ENCODE measurements around the gene HMCN2. TPM values are rescaled to one million over a fixed set of nuclear protein-coding genes. Genes with fewer than 3 reads are reported as not detected.

Gene HMCN2
- total RNA-seq, 6 donors from 2014 or later, result 0.76 to 7.3 (median 1.5) TPM

- no peaks in the 10 kb centered on the region for H3K36me3 ChIP-seq
- TF ChIP-seq EP300 (IDR thresholded peaks at IDR 0.05) (no peak), CTCF (IDR thresholded peaks at IDR 0.05) (no peak), POLR2AphosphoS5 (IDR thresholded peaks at IDR 0.05) (no peak), POLR2A (IDR thresholded peaks at IDR 0.05) (no peak)
- no peak for ATAC-seq (ENCODE audit: low FRiP score in 2 of 2)
- H3K4me1 ChIP-seq, result no peaks in the 10 kb centered on the region
- H3K27me3 ChIP-seq, result no peaks in the 10 kb centered on the region
- no peak overlapping the region for H3K27ac ChIP-seq
- H3K9me3 ChIP-seq, result no peaks in the 10 kb centered on the region
- 81 to 83% methylated on average over 21 of the region's 21 CpGs for WGBS, 2 donors
- H3K4me3 ChIP-seq, result no peak overlapping the region
- DNase-seq, result no peak
These were observed 41.5 kb downstream of the HMCN2 start for GRCh38 chr9:130306823-130307666.

GRCh38 chr9:130307667-130307943 lies 42.0 kb downstream of the HMCN2 start:
- Histone ChIP-seq H3K4me1 (no peaks in the 10 kb centered on the region), H3K9me3 (no peaks in the 10 kb centered on the region), H3K36me3 (no peaks in the 10 kb centered on the region), H3K27me3 (no peaks in the 10 kb centered on the region), H3K27ac (no peak overlapping the region), H3K4me3 (no peak overlapping the region)
- WGBS, 2 donors, result 89 to 90% methylated on average over 3 to 5 of the region's 5 CpGs
- ATAC-seq (ENCODE audit: low FRiP score in 2 of 2) (no peak), DNase-seq (no peak)
- no peak for TF ChIP-seq POLR2AphosphoS5 (IDR thresholded peaks at IDR 0.05)
- TF ChIP-seq POLR2A (IDR thresholded peaks at IDR 0.05), result no peak
- TF ChIP-seq CTCF (IDR thresholded peaks at IDR 0.05), result no peak
- no peak for TF ChIP-seq EP300 (IDR thresholded peaks at IDR 0.05)

- Histone ChIP-seq H3K27ac (no peak overlapping the region), H3K4me1 (peaks cover 3 to 4% (median 4%) of the 10 kb centered on the region in 4 donors), H3K4me3 (no peak overlapping the region), H3K27me3 (no peaks in the 10 kb centered on the region), H3K9me3 (no peaks in the 10 kb centered on the region), H3K36me3 (no peaks in the 10 kb centered on the region)
- DNase-seq (no peak), ATAC-seq (ENCODE audit: low FRiP score in 2 of 2) (no peak)
- TF ChIP-seq POLR2A (IDR thresholded peaks at IDR 0.05), result no peak
- no peak for TF ChIP-seq EP300 (IDR thresholded peaks at IDR 0.05)
- TF ChIP-seq CTCF (IDR thresholded peaks at IDR 0.05), result no peak
- no peak for TF ChIP-seq POLR2AphosphoS5 (IDR thresholded peaks at IDR 0.05)
- 79 to 82% methylated on average over 12 to 14 of the region's 14 CpGs for whole genome bisulfite sequencing, 2 donors
These were observed 42.6 kb downstream of the HMCN2 start for GRCh38 chr9:130308081-130308571.

GRCh38 chr9:130309689-130310455 lies 44.3 kb downstream of the HMCN2 start:
- 92 to 93% methylated on average over 13 of the region's 13 CpGs for WGBS, 2 donors
- no peaks in the 10 kb centered on the region for H3K9me3 ChIP-seq
- H3K4me3 ChIP-seq, result no peak overlapping the region
- no peaks in the 10 kb centered on the region for H3K27me3 ChIP-seq
- no peak for ATAC-seq (ENCODE audit: low FRiP score in 2 of 2)
- no peak overlapping the region for H3K27ac ChIP-seq
- peaks cover 4 to 8% (median 6%) of the 10 kb centered on the region in 4 donors for H3K4me1 ChIP-seq
- no peak for TF ChIP-seq POLR2AphosphoS5 (IDR thresholded peaks at IDR 0.05)
- TF ChIP-seq EP300 (IDR thresholded peaks at IDR 0.05), result no peak
- TF ChIP-seq POLR2A (IDR thresholded peaks at IDR 0.05), result no peak
- no peak for TF ChIP-seq CTCF (IDR thresholded peaks at IDR 0.05)
- no peaks in the 10 kb centered on the region for H3K36me3 ChIP-seq
- no peak for DNase-seq

Measured in upper lobe of left lung (tissue), 6 donors.